SK-N-MC (cell line): ENCODE measurements around the gene CCL24.

ENCODE experiments used
- DNase-seq: peaks from one replicate; pipeline ENCODE4 v3.0.0-alpha.2; 2011; ENCODE audit warnings: low read depth, low spot score
- H3K27ac ChIP-seq: fragments of 200-600 bp; sonication (generic); 2 replicates; pipeline ENCODE4 v1.5.1; 2016; ENCODE audit warnings: mixed run types
- H3K36me3 ChIP-seq: fragments of 200-600 bp; sonication (generic); 2 replicates; pipeline ENCODE4 v1.6.1; 2017; ENCODE audit warnings: antibody characterized with exemption, low read length, mixed read lengths; ENCODE audit not compliant: insufficient read depth
- H3K4me3 ChIP-seq: fragments of 200-600 bp; sonication (generic); 2 replicates; pipeline ENCODE4 v1.5.1; 2016
- H3K9ac ChIP-seq: fragments of 200-600 bp; sonication (generic); 2 replicates; pipeline ENCODE4 v1.8.0; 2017; ENCODE audit warnings: mixed run types, mixed read lengths; ENCODE audit not compliant: insufficient read length
- H3K9me3 ChIP-seq: fragments of 200-600 bp; sonication (generic); 2 replicates; pipeline ENCODE4 v1.6.1; 2017; ENCODE audit warnings: low read depth, mild to moderate bottlenecking, antibody characterized with exemption, low read length, moderate library complexity, mixed read lengths
- EZH2 ChIP-seq: fragments of 200-600 bp; sonication (generic); IDR thresholded peaks from one replicate; pipeline ENCODE4 v1.6.1; 2017; ENCODE audit warnings: antibody characterized with exemption
- FOXP2 ChIP-seq: optimal IDR thresholded peaks from 2 replicates; pipeline ENCODE3; 2011; ENCODE audit warnings: mild to moderate bottlenecking, moderate library complexity; ENCODE audit not compliant: insufficient read depth; ENCODE audit errors: extremely low read length, control extremely low read depth
- POLR2AphosphoS5 ChIP-seq: IDR thresholded peaks from 2 replicates; pipeline ENCODE4 v1.6.1; 2012; ENCODE audit warnings: mild to moderate bottlenecking, low read depth, low read length, borderline replicate concordance

Gene CCL24

DNA sequence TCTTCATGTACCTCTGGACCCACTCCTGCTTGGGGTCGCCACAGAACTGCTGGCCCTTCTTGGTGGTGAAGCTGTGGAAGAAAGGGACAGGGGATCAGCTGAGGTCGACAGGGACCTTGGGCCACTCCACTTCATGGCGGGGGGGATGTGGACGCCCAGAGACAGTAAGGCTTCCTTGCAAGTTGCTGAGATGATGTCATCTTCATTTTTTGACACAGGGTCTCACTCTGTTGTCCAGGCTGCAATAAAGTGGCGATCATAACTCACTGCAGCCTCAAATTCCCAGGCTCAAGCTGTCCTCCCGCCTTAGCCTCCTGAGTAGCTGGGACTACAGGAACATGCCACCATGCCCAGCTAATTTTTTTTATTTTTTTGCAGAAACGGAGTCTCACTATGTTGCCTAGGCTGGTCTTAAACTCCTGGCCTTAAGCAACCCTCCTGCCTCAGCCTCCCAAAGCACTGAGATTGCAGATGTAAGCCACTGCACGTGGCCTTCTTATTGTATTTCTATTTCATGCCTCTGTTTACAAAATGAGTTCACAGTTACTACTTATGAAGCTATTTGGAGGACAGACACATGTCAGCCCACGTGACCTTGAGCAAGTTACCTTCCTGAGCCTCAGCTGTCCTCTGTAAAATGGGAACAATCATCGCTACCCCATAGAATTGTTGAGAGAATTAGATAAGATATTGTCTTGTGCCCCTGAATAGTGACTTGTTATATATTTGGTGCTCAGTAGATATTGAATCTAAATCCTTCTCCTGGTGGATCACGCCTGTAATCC lies 1.5 kb downstream of the CCL24 start:
- H3K36me3 ChIP-seq: no peaks in the 10 kb centered on the region
- H3K9ac ChIP-seq: no peak overlapping the region
- H3K4me3 ChIP-seq: no peak overlapping the region
- H3K9me3 ChIP-seq: no peaks in the 10 kb centered on the region
- H3K27ac ChIP-seq: no peak overlapping the region
- DNase-seq: no peak
- TF ChIP-seq FOXP2 (no peak), POLR2AphosphoS5 (no peak), EZH2 (no peak)

- TF ChIP-seq POLR2AphosphoS5 (no peak), FOXP2 (no peak), EZH2 (no peak)
- no peaks in the 10 kb centered on the region for H3K9me3 ChIP-seq
- H3K36me3 ChIP-seq: no peaks in the 10 kb centered on the region
- no peak overlapping the region for H3K9ac ChIP-seq
- no peak overlapping the region for H3K4me3 ChIP-seq
- no peak for DNase-seq
- no peak overlapping the region for H3K27ac ChIP-seq
Observed at GRCh38 chr7:75809396-75809795, 4.2 kb downstream of the CCL24 start.

- DNase-seq: no peak
- H3K9ac ChIP-seq: no peak overlapping the region
- H3K4me3 ChIP-seq: no peak overlapping the region
- no peak for TF ChIP-seq POLR2AphosphoS5
- TF ChIP-seq EZH2: no peak
- no peak for TF ChIP-seq FOXP2
- no peaks in the 10 kb centered on the region for H3K9me3 ChIP-seq
- no peak overlapping the region for H3K27ac ChIP-seq
- no peaks in the 10 kb centered on the region for H3K36me3 ChIP-seq
Observed at GRCh38 chr7:75808106-75808505, 5.5 kb downstream of the CCL24 start.

DNA sequence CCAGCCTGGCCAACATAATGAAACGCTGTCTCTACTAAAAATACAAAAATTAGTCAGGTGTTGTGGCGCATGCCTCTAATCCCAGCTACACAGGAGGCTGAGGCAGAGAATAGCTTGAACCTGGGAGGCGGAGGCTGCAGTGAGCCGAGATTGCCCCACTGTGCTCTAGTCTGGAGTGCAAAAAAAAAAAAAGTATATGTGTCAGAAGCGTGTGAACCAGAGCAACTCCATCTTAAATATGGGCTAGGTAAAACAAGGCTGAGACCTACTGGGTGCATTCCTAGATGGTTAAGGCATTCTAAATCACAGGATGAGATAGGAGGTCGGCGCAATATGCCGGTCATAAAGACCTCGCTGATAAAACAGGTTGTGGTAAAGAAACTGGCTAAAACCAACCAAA lies 6.2 kb downstream of the CCL24 start:
- H3K36me3 ChIP-seq: no peaks in the 10 kb centered on the region
- DNase-seq: no peak
- H3K27ac ChIP-seq: no peak overlapping the region
- H3K9me3 ChIP-seq: no peaks in the 10 kb centered on the region
- TF ChIP-seq POLR2AphosphoS5: no peak
- no peak for TF ChIP-seq FOXP2
- no peak for TF ChIP-seq EZH2
- H3K9ac ChIP-seq: no peak overlapping the region
- no peak overlapping the region for H3K4me3 ChIP-seq

DNA sequence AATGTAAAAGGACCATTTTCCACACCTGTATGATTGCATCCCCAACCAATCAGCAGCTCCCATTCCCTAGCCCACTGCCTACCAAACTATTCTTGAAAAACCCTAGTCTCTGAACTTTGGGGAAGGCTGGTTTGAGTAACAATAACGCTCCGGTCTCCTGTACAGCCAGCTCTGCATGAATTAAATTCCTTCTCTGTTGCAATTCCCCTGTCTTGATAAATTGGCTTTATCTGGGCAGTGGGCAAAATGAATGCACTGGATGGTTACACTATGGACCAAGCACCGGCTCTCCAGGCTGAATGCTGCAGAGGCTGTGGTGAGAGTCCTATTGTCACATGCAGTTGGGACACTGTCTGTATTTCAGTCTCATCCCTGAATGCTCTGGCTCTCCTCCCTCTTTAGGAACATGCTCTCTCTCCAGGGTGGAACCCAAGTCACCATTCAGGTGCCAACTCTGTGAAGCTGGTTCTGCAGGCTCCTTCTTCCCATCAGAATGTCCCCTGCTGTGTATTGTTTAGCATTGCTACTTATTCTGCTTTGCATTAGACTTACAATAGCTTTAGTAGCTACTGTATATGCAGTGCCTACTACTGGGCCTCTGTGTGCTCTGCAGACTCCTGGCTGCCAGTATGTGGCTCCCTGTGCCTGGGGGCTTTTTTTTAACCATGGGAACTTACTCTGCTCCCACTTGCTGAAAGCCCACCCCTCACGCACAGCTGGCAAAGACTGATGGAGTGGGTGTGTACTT lies 6.9 kb downstream of the CCL24 start:
- H3K9me3 ChIP-seq: no peaks in the 10 kb centered on the region
- no peak for TF ChIP-seq FOXP2
- no peak for TF ChIP-seq EZH2
- TF ChIP-seq POLR2AphosphoS5: no peak
- H3K36me3 ChIP-seq: no peaks in the 10 kb centered on the region

GRCh38 chr7:75804705-75805104 lies 8.9 kb downstream of the CCL24 start:
- Histone ChIP-seq H3K27ac (no peak overlapping the region), H3K4me3 (no peak overlapping the region), H3K36me3 (no peaks in the 10 kb centered on the region), H3K9me3 (no peaks in the 10 kb centered on the region), H3K9ac (no peak overlapping the region)
- no peak for TF ChIP-seq FOXP2
- no peak for TF ChIP-seq EZH2
- no peak for TF ChIP-seq POLR2AphosphoS5
- no peak for DNase-seq

More for the DNA sequence above, 6.9 kb downstream of the CCL24 start:
- Histone ChIP-seq H3K9ac (no peak overlapping the region), H3K4me3 (no peak overlapping the region), H3K27ac (no peak overlapping the region)
- DNase-seq: no peak

GRCh38 chr7:75804004-75804403 lies 9.6 kb downstream of the CCL24 start:
- H3K4me3 ChIP-seq: no peak overlapping the region
- no peaks in the 10 kb centered on the region for H3K9me3 ChIP-seq

GRCh38 chr7:75802552-75802821 lies 11.1 kb downstream of the CCL24 start:
- H3K9ac ChIP-seq: no peak overlapping the region
- no peak for DNase-seq
- no peaks in the 10 kb centered on the region for H3K36me3 ChIP-seq
- no peak overlapping the region for H3K27ac ChIP-seq
- H3K4me3 ChIP-seq: no peak overlapping the region
- no peaks in the 10 kb centered on the region for H3K9me3 ChIP-seq
- TF ChIP-seq POLR2AphosphoS5 (no peak), FOXP2 (no peak), EZH2 (no peak)

More at GRCh38 chr7:75804004-75804403, 9.6 kb downstream of the CCL24 start:
- no peak for DNase-seq
- TF ChIP-seq FOXP2: no peak
- TF ChIP-seq POLR2AphosphoS5: no peak
- no peak for TF ChIP-seq EZH2
- Histone ChIP-seq H3K9ac (no peak overlapping the region), H3K36me3 (no peaks in the 10 kb centered on the region), H3K27ac (no peak overlapping the region)
